GM23248 (cell line): ENCODE measurements around the gene RGS19.

Experiments
- EZH2 ChIP-seq: fragments of 200-600 bp; sonication (generic); IDR thresholded peaks from 2 replicates; pipeline ENCODE4 v1.6.1; 2018; ENCODE audit warnings: antibody characterized with exemption, mild to moderate bottlenecking; ENCODE audit not compliant: insufficient read depth, poor library complexity, severe bottlenecking
- EZH2phosphoT487 ChIP-seq: fragments of 200-600 bp; sonication (generic); IDR thresholded peaks from 2 replicates; pipeline ENCODE4 v1.6.1; 2018; ENCODE audit warnings: antibody characterized with exemption, moderate library complexity, mild to moderate bottlenecking, low read depth; ENCODE audit not compliant: insufficient read depth

- TF ChIP-seq EZH2phosphoT487 (no peak), EZH2 (no peak)
Observed at GRCh38 chr20:64065974-64066343, 13.4 kb downstream of the RGS19 start.
